GM18505 (cell line): ENCODE measurements around the gene RAB20.
"Not testable (repeated sequence)": the region's sequence is repeated elsewhere in the genome, so short reads cannot be mapped to it uniquely, and the experiment has no call there.

Experiments
- ATAC-seq: cut with Tn5 transposase; IDR thresholded peaks from one replicate; pipeline ENCODE4 v1.9.1; 2021; ENCODE audit not compliant: unreplicated experiment
- POLR2A ChIP-seq: IDR thresholded peaks from 4 replicates; pipeline ENCODE4 v1.6.1; 2011; ENCODE audit warnings: borderline replicate concordance; ENCODE audit not compliant: insufficient read depth, insufficient read length; ENCODE audit errors: extremely low read depth

Gene RAB20

DNA sequence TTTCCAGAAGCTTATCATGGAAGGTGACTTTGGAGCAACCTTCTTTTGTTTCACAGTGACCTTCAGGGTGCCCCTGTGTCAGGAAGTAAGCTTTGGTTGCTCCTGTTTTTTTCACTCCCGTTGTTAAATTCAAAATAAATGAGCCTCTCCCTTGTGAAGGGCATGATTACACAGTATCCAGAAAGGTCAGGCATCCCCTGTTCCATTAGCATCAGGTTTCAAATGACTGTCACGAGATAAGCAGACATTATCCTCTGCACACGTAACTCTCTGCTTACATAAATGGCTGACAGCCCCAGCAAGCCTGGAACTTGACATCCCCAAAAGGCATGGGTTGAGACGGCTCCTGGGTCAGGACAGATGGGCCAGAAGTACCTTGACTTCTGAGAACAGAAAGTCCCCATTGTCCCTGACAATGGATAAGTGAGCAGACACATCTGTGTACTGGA, 52.0 kb downstream of the RAB20 start:
- no peak for ATAC-seq
- TF ChIP-seq POLR2A = no peak

DNA sequence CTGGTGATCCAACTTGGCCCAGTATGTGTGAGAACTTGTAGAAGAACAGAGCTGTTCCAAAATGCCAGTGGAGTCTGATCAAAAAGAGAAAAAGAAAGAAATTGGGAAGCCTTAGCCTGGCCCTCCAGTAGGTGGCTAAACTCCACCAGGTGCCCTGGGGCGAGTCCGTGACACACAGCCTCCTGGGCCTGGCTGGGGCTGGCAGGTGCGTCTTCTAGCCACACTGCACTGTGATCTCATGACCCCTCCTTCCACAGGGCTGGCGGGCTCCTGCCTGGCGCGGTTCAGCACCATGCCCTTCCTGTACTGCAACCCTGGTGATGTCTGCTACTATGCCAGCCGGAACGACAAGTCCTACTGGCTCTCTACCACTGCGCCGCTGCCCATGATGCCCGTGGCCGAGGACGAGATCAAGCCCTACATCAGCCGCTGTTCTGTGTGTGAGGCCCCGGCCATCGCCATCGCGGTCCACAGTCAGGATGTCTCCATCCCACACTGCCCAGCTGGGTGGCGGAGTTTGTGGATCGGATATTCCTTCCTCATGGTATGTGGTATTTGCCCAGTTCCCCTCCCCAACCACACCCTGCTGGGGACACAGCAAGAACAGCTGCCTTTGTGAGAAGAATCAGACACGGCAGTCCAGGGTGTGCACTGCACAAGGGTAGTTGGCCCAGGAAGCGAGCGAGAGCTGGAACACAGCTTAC, 53.7 kb downstream of the RAB20 start:
- no peak for ATAC-seq
- TF ChIP-seq POLR2A = no peak

DNA sequence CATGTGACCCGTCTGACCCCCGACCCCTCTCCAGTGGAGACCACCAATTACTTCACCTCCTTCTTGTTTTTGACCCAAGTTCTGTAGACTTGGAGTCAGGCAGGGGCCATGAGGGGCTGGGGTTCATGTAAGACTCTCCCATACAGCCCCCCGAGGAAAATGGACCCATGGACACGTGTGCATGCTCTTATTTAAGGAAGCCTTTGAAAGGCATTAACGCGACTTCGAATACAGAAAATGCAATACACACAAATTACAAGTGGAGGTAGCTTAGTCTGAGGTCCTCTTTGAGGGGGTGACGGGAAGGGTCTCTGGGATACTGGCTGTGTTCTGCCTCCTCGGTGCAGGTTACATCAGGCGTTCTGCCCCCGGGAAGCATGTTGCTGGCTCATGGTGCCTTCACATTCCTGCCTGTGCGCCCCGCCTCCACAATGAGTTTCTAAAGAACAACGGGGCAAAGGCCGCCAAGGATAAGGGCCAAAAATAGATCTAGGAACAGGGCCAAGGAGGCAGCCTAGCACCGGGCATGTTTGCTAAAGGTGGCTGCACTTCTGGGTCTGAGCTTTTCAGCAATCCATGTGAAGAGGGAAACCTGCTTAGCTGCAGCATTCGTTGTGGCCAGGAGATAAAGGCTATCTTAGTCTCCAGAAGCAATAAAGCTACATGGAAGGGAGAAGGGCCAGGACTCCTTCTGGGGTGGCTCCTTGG, 54.5 kb downstream of the RAB20 start:
- no peak for TF ChIP-seq POLR2A
- ATAC-seq = no peak

DNA sequence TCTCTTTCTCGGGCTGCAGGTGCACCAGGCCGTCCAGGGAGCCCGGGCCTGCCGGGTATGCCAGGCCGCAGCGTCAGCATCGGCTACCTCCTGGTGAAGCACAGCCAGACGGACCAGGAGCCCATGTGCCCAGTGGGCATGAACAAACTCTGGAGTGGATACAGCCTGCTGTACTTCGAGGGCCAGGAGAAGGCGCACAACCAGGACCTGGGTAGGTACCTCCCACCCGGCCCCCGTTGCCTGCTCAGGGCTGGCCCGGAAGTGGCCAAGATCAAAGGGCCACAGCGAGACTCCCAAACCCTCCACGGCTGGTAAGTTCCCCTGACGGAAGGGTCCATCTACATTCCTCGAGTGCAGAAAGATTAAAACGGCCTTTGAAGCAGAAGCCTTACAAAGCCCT, 55.1 kb downstream of the RAB20 start:
- ATAC-seq = no peak
- no peak for TF ChIP-seq POLR2A

DNA sequence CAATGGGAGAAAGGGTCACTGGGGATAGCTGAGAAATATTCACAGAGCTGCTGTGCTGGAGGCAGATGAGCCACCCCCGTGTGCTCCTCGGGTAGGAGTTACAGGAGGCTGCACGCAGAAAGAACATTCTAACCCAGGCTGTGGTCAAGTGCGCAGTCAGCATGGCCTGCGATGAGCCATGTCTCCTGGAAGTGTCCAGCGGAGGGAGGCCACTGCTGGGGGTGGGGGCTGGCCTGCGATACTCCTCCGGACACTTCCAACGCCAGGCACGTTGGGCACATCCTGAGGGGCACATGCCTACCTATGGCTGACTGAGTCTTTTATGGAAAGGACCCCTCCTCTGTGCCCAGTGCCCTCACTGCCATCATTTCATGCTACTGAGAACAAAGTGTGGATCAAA, 55.9 kb downstream of the RAB20 start:
- TF ChIP-seq POLR2A = no peak
- ATAC-seq = no peak

DNA sequence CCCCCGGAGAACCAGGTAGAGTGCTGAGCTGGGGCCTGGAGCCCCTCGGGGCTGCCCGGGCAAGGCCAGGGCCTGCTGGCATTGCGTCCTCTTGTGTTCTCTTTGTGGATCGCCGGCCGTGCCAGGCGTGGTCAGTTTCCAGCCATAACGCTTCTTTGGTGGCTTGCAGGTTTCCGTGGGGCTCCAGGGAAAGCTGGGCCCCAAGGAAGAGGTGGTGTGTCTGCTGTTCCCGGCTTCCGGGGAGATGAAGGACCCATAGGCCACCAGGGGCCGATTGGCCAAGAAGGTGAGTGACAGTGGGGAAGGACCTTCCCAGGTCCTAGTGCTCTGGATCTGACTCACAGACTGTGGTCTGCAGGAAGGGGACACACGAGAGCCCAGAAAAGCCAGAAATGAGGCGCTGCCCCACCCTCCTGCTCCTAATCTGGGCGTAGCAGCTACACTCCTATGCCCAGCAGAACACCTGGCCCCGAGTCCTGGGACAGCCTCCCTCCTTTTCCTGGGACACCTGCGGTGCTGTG, 57.5 kb downstream of the RAB20 start:
- ATAC-seq = no peak
- TF ChIP-seq POLR2A = no peak

DNA sequence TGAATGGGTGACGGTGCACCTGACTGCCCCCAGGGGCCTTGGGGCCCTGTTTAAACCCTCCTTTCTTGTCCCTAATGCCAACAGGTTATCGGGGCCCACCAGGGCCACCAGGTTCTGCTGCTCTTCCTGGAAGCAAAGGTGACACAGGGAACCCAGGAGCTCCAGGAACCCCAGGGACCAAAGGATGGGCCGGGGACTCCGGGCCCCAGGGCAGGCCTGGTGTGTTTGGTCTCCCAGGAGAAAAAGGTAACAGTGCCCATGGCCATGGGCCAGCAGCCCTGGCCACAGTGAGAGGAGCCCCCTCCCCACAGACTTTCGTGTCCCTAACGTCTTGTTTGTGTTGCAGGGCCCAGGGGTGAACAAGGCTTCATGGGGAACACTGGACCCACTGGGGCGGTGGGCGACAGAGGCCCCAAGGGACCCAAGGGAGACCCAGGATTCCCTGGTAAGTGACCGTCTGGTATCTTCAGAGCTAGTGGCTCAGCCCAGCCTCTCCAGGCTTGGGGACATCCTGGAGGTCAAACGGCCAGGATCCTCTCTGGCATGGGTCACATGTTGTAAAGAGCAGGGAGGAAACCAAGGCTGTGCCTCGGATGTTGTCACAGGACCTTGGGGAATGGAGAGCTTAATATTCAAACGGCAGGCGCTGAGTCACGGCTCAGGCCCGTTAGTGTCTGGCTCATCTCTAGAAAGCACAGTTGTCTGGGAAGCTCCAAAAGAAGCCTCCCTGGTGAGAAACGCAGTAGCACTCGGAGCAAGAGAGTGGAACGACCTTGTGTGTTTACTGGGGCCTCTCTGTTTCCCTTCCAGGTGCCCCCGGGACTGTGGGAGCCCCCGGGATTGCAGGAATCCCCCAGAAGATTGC, 58.3 kb downstream of the RAB20 start:
- no peak for TF ChIP-seq POLR2A
- ATAC-seq = no peak

DNA sequence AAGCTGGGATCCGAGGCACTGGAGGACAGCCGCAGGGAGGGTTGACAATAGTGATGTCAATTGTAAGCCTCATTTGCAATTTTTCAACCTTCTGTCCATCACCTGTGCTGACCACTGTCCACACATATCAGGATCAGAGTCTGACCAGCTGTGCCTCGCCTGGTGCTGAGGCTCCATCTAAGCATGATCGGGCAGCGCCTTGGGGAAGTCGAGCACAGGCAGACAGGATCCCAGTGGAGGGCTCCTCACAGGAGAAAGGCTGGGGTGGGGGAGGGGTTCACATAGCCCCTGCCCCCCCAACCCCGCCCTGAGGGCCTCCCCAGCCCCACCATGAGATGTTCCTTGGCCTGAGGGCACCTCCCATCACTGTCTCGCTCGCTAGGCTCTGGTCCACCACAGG, 60.3 kb downstream of the RAB20 start:
- ATAC-seq = no peak
- no peak for TF ChIP-seq POLR2A

DNA sequence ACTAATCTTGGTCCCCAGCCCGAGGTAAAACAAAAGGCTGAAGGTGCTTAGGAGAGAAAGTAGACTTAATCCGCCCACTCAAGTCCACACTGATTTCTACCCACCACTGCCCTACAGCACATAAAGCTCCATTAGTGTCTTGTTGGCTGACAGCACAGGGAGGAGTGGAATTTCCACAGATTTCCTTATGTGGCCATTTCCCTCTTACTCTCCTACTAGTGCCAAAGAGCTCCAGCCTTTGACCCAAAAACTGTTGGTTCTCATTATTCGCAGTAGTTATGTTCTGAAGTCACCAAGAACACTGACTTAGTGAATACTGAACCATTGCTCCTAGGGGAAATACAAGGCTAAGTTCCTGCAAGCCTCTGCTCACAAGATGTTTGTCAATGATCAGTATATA, 61.2 kb downstream of the RAB20 start:
- no peak for TF ChIP-seq POLR2A

DNA sequence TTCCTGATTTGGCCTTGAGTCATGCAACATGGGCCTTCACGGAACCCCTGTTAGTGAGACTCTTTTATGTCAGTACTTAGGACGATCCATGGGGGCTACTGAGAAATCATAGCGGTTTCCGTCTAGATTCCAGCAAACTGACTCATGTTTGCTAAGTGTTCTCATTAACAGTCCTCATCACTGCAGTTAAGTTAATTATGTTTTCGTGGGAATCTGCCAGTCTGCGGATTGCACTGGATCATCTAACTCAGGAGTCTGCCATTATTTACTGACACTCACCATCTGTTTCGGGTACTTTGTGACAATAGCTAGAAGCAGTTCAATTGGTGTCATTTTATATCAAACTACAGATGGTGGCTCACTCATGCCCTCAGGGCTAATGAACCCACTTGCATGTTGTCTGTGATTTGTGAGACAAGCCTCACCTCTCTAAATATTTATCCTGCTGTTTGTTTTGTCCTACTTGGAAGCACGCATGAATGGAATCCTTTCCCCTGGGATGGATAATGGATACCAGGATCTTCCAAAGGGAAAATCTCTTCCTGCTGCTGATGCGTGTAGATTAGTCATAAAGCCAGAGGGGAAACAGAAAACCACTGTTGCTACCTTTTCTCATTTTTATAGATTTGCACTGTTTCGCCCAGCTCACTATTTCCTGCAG, 61.8 kb downstream of the RAB20 start:
- ATAC-seq = no peak
- TF ChIP-seq POLR2A = no peak

More for the DNA sequence above, 61.2 kb downstream of the RAB20 start:
- ATAC-seq = no peak

DNA sequence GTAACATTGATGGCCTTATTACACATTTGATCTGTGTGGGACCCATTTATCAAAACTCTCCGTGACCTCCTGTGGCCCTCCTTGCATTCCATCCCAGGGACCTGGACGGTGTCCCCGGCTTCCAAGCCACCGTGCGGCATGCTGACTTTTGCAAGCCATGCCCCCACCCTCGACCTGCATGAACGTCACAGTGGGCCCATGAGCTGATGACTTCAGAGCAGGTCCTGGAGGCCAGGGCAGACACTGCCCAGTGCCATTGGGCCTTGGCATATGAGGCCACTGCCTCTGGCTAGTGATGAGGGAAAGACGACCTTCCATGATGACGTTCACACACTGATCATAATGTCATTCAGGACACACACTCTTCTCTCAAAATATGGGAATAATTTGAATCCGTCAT, 62.8 kb downstream of the RAB20 start:
- no peak for ATAC-seq
- no peak for TF ChIP-seq POLR2A

DNA sequence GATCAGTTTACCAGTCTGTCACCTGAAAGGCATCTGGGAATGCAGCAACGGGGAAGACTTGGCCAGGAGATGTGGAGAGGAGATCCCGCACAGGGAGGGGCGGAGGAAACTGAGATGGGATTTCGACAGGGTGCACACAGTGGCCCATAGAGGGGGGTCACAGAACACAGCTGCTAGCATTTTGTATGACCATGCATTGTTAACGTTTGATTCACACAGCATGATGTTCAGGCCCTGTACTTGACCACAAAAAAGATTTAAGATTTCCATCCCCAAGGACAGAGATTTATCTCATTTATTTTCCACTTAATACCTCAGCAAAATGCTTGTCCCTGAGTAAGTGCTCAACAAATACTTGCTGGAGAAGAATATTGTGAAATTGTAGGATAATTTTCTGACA, 63.2 kb downstream of the RAB20 start:
- TF ChIP-seq POLR2A = no peak
- no peak for ATAC-seq

DNA sequence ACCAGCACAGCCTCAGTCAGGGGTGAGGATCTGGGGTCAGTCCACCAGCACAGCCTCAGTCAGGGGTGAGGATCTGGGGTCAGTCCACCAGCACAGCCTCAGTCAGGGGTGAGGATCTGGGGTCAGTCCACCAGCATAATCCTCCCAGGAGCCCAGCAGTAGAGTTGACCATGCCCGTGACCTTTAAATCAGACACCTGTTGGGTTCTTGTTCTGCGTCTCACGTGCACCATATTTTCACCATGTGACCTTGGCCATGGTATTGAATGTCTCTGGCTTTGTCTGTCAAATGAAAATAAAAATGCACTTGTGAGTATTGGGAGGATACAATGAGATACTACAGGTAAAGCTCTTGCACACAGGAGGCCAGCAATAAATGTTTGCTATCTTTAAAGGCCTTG, 63.6 kb downstream of the RAB20 start:
- ATAC-seq = not testable (repeated sequence)
